GM12892 (cell line): ENCODE data around the gene HIP1.

Experiments used
- POLR2A ChIP-seq: IDR thresholded peaks from 2 replicates; pipeline ENCODE4 v1.6.1; 2011; ENCODE audit warnings: low read depth, low read length, control low read depth
- POLR2AphosphoS5 ChIP-seq: IDR thresholded peaks from 2 replicates; pipeline ENCODE4 v1.6.1; 2011; ENCODE audit warnings: low read depth, low read length, control low read depth
- TAF1 ChIP-seq: IDR thresholded peaks from 2 replicates; pipeline ENCODE4 v1.6.1; 2011; ENCODE audit warnings: low read depth, mild to moderate bottlenecking, control low read depth, low read length, borderline replicate concordance

DNA sequence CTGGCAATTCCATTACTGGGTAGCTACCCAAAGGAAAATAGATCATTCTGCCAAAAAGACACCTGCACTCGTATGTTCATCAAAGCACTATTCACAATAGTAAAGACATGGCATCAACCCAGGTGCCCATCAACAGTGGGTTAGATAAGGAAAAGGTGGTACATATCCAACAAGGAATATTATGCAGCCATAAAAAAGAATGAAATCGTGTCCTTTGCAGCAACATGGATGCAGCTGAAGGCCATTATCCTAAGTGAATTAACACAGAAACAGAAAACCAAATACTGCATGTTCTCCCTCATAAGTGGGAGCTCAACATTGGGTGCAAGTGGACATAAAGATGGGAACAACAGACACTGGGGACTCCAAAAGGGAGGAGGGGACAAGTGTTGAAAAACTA, 93.2 kb downstream of the HIP1 start:
- TF ChIP-seq POLR2A (no peak), POLR2AphosphoS5 (no peak), TAF1 (no peak)
